ENCODE measurements around the gene ACOXL. TPM values are rescaled to one million over a fixed set of nuclear protein-coding genes. Genes with fewer than 3 reads are reported as not detected.

ACOXL gene
- total and polyA plus RNA-seq, 2 of the 8 experiments (the other 6 are each of a cell fraction or from before 2014, with no cell fraction given): 11.4 to 20.6 TPM

- H2BK12ac ChIP-seq (ENCODE audit: low read depth, low read length): no peak overlapping the region
- H3K79me2 ChIP-seq (ENCODE audit: control insufficient read depth in 1 of 2, insufficient read depth in 2 of 2, low read length in 2 of 2): no peaks in the 10 kb centered on the region
- CTCF ChIA-PET (ENCODE audit: partially characterized antibody): interaction anchor here (1.4 kb wide), 1 partner anchor 10 kb away, joined by 4 read pairs; no protein-coding TSS in a partner anchor
- TF ChIP-seq MAFK (IDR thresholded peaks at IDR 0.05; ENCODE audit: low read depth, low read length): no peak
- TF ChIP-seq HDAC6 (IDR thresholded peaks at IDR 0.05; ENCODE audit: low read depth, low read length): no peak
- TF ChIP-seq MAX (IDR thresholded peaks at IDR 0.05): no peak
- TF ChIP-seq SIN3A (conservative IDR thresholded peaks at IDR 0.05 in 1 of 2, IDR thresholded peaks at IDR 0.05 in 1 of 2; ENCODE audit: low read depth in 1 of 2, low read length in 2 of 2): no peak
- no peak for TF ChIP-seq FOSL1 (IDR thresholded peaks at IDR 0.05; ENCODE audit: insufficient read depth, low read depth, low read length)
- TF ChIP-seq SIX5 (IDR thresholded peaks at IDR 0.05; ENCODE audit: low read depth, low read length): no peak
Observed at GRCh38 chr2:110702514-110703380, 29.6 kb upstream of the ACOXL start.

More at GRCh38 chr2:110702514-110703380, 29.6 kb upstream of the ACOXL start:
- Histone ChIP-seq H3K23me2 (ENCODE audit: low read depth, low read length) (no peaks in the 10 kb centered on the region), H3K4me1 (replicated peaks in 1 of 4; ENCODE audit: control insufficient read depth in 3 of 4, insufficient read depth in 4 of 4, low read length in 3 of 4) (no peaks in the 10 kb centered on the region), H3K4me2 (ENCODE audit: insufficient read depth in 1 of 2, low read depth in 2 of 2, low read length in 2 of 2) (no peak overlapping the region), H3K79me1 (ENCODE audit: low read depth, low read length) (no peaks in the 10 kb centered on the region), H3K4ac (replicated peaks; ENCODE audit: insufficient read length, low read depth, low read length) (no peak overlapping the region), H4K20me1 (replicated peaks in 1 of 2; ENCODE audit: control insufficient read depth in 1 of 2, insufficient read depth in 2 of 2, low read length in 2 of 2) (no peaks in the 10 kb centered on the region), H4K91ac (replicated peaks; ENCODE audit: insufficient read length, low read length) (no peak overlapping the region), H4K5ac (ENCODE audit: insufficient read length, low read depth, low read length) (peak overlapping the region; percentile 76), H4K8ac (ENCODE audit: extremely low read depth, insufficient read depth, low read length) (no peak overlapping the region), H3K4me3 (ENCODE audit: extremely low read depth in 1 of 4, insufficient read depth in 2 of 4, low read depth in 3 of 4, low read length in 4 of 4) (no peak overlapping the region), H2AK5ac (ENCODE audit: low read depth, low read length) (no peak overlapping the region), H3K9ac (replicated peaks in 1 of 4; ENCODE audit: extremely low read depth in 1 of 4, low read depth in 3 of 4, low read length in 3 of 4) (no peak overlapping the region), H3K27me3 (replicated peaks in 1 of 4; ENCODE audit: control insufficient read depth in 3 of 4, extremely low read depth in 1 of 4, insufficient read depth in 3 of 4, low read length in 3 of 4) (no peaks in the 10 kb centered on the region), H3K56ac (replicated peaks; ENCODE audit: insufficient read length, low read depth, low read length) (no peak overlapping the region), H3K27ac (ENCODE audit: low read depth, low read length) (no peak overlapping the region), H3K18ac (ENCODE audit: extremely low read depth, low read length) (no peak overlapping the region), H3K9me3 (ENCODE audit: insufficient read depth in 2 of 2, low read depth in 1 of 2, low read length in 1 of 2) (no peaks in the 10 kb centered on the region), H3K14ac (ENCODE audit: insufficient read length) (no peak overlapping the region), H2BK5ac (ENCODE audit: low read depth, low read length) (no peak overlapping the region), H2BK20ac (ENCODE audit: low read length) (no peak overlapping the region), H3K23ac (ENCODE audit: insufficient read length) (no peak overlapping the region), H2AFZ (ENCODE audit: low read length) (no peak overlapping the region), H2BK15ac (ENCODE audit: low read length) (no peak overlapping the region), H3K36me3 (ENCODE audit: control insufficient read depth in 2 of 4, insufficient read depth in 4 of 4, low read length in 3 of 4) (no peaks in the 10 kb centered on the region), H2BK120ac (replicated peaks; ENCODE audit: low read depth, low read length) (no peak overlapping the region)
- 43% methylated on average over 2 of the region's 2 CpGs; no CpG with 5 or more reads in 1 of the 2 experiments for WGBS, 2 experiments (ENCODE audit: extremely low coverage in 1 of 2, insufficient coverage in 1 of 2, insufficient read length in 1 of 2, insufficient replicate concordance in 2 of 2, low coverage in 1 of 2, low lambda C conversion rate in 2 of 2, missing lambda C conversion rate in 1 of 2)
- no peak for DNase-seq (ENCODE audit: low read depth in 1 of 2, low spot score in 2 of 2)
- no peak for FAIRE-seq
- POLR2A ChIA-PET (ENCODE audit: partially characterized antibody): interaction anchor here (1.0 to 1.2 kb wide), 3 partner anchors 12 to 24 kb away, joined by 3 read pairs; no protein-coding TSS in a partner anchor
